Skin of body (tissue), 2 donors: ENCODE results near the gene TMEM259. TPM values are rescaled to one million over a fixed set of nuclear protein-coding genes. Genes with fewer than 3 reads are reported as not detected.

ENCODE experiments used
- DNase-seq: peaks from one replicate; lab custom pipeline; 2025; lab: John Stamatoyannopoulos, UW
- total RNA-seq: library from RNA; depleted of rRNA; stranded (reverse); fragments of >200 nt; gene quantifications from one replicate; pipeline ENCODE4 v1.2.3, GENCODE V29; 2014

Gene TMEM259
- total RNA-seq, 1 donor from 2014 or later, result 40.6 TPM

- no peak for DNase-seq
Measured at GRCh38 chr19:1017115-1017905, 3.6 kb downstream of the TMEM259 start.

GRCh38 chr19:1016647-1017114, 4.2 kb downstream of the TMEM259 start:
- no peak for DNase-seq

- no peak for DNase-seq
Measured at GRCh38 chr19:1015782-1016646, 4.9 kb downstream of the TMEM259 start.

GRCh38 chr19:1015061-1015781, 5.7 kb downstream of the TMEM259 start:
- DNase-seq, result no peak

GRCh38 chr19:1014161-1015060, 6.5 kb downstream of the TMEM259 start:
- DNase-seq, result no peak

GRCh38 chr19:1013218-1013617, 7.7 kb downstream of the TMEM259 start:
- no peak for DNase-seq

- DNase-seq, result no peak
Measured at GRCh38 chr19:1012334-1012733, 8.6 kb downstream of the TMEM259 start.

- DNase-seq, result no peak
Measured at GRCh38 chr19:1011831-1012333, 9.0 kb downstream of the TMEM259 start.

- no peak for DNase-seq
Measured at GRCh38 chr19:1010586-1011510, 10.1 kb downstream of the TMEM259 start.

GRCh38 chr19:1009981-1010538, 10.9 kb downstream of the TMEM259 start:
- DNase-seq, result no peak

GRCh38 chr19:1009041-1009980, 11.6 kb downstream of the TMEM259 start:
- DNase-seq, result no peak

- no peak for DNase-seq
Measured at GRCh38 chr19:1008268-1009040, 12.5 kb downstream of the TMEM259 start.

GRCh38 chr19:1007399-1008251, 13.3 kb downstream of the TMEM259 start:
- no peak for DNase-seq

- no peak for DNase-seq
Measured at GRCh38 chr19:1006711-1007398, 14.1 kb downstream of the TMEM259 start.
